ENCODE results near the gene PCBD1.

Gene PCBD1

DNA sequence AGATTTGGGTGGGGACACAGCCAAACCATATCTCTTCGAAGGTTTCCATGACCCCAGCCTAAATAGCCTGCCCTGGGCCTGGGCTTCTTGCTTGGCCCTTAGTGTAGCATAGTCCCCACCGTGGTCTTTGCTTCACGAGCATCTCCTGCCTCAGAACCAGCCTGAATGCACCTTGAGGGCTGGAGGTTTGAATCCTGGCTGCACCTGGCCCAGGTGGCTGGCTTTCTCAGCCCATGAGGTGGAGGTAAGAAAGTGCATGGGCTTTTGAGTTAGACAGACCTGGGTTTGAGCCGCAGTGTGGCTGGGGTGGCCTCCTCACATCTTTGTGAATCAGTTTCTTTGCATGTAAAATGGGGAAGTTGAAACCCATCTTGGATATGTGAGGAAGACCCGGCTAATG lies 24.2 kb upstream of the PCBD1 start:
- H3K4me3 ChIP-seq (ENCODE audit: low read depth, low read length): no peak overlapping the region
- TF ChIP-seq, protein P1, sequence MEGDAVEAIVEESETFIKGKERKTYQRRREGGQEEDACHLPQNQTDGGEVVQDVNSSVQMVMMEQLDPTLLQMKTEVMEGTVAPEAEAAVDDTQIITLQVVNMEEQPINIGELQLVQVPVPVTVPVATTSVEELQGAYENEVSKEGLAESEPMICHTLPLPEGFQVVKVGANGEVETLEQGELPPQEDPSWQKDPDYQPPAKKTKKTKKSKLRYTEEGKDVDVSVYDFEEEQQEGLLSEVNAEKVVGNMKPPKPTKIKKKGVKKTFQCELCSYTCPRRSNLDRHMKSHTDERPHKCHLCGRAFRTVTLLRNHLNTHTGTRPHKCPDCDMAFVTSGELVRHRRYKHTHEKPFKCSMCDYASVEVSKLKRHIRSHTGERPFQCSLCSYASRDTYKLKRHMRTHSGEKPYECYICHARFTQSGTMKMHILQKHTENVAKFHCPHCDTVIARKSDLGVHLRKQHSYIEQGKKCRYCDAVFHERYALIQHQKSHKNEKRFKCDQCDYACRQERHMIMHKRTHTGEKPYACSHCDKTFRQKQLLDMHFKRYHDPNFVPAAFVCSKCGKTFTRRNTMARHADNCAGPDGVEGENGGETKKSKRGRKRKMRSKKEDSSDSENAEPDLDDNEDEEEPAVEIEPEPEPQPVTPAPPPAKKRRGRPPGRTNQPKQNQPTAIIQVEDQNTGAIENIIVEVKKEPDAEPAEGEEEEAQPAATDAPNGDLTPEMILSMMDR (IDR thresholded peaks at IDR 0.05; ENCODE audit: borderline replicate concordance, insufficient read depth, low read depth, low read length): no peak

DNA sequence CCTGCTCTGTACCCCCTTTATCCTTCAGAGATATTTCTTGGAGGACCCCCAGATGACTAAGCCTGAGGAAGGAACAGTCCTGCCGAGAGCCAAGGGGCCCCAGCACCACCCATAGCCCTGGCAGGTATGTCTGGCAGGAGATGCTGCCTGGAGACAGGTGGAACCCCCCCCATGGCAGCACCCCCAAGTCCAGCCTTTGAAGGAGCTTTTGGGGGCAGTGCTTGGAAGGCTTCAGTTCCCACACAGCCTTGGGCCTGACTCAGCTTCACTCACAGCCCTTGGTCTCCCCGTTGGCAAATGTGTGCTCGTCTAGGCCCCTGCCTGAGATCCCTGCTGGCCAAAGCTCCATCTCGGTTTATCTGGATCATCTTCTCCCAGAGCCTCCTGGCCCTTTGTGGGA lies 23.0 kb upstream of the PCBD1 start:
- TF ChIP-seq, protein P1 (IDR thresholded peaks at IDR 0.05; ENCODE audit: borderline replicate concordance, insufficient read depth, low read depth, low read length): no peak
- H3K4me3 ChIP-seq (ENCODE audit: low read depth, low read length): no peak overlapping the region

DNA sequence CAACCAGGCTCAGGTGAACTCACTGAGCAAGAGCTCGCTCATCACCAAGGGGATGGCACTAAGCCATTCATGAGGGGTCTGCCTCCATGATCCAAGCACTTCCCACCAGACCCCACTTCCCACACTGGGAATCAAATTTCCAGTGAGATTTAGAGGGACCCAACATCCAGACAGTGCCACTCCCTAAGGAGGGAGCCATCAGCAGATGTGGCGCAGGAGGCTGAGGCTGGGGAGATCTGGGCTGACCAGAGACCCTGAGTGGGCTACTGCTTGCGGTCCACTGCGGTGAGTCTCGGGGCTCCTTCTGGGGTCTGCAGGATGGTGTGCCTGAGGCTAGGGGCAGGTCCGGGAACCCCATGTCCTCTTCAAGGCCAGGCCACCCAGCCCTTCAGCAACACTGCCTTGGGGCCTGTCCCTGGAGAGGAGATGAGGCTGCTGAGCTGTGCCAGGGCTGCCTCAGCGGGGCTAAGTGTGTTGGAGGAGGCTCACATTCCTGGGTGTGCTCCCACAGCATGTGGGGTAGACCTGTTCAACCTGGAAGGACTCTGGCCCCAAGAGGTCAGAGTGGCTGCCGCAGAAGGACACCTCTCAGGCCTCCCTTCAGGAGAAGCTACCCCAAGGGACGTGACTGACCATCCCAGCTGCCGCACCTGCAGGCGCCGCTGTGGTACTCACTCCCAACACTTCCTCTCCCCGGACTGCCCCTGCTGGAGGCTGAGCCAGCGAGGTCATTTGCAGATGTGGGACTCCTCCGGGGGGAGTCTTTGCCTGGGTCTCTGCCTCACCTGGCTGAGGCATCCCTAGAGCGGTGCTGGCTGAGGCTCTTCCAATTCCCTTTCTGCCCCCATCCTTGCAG lies 22.3 kb upstream of the PCBD1 start:
- H3K4me3 ChIP-seq (ENCODE audit: low read depth, low read length): no peak overlapping the region
- TF ChIP-seq, protein P1 (IDR thresholded peaks at IDR 0.05; ENCODE audit: borderline replicate concordance, insufficient read depth, low read depth, low read length): no peak

DNA sequence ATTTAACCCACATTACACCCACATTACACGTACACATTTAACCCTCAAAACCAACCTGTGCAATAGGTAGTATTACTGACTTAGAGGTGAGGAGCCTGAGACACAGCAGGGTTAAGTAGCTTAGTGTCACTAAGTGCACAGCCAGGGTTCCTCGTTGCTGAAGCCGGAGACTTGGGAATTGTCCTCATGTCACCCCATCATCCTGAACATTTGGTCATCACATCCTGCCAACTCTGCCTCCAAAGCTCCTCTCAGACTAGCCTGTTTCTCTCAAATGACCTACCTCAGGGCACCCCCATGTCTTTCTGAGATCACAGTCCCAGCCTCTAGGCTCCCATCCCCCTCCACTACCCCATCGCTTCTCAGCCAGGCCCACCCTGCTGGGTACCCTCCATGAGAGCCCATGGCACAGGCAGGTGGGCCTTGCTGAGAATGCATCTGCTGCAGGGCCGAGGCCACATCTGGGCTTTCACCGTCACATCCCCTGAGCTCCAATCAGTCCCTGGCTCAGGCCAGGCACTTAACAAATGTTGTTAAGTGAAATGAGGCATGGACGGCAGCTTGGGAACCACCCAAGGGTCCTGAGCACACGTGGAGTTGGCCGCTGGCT lies 21.1 kb upstream of the PCBD1 start:
- TF ChIP-seq, protein P1 (IDR thresholded peaks at IDR 0.05; ENCODE audit: borderline replicate concordance, insufficient read depth, low read depth, low read length): no peak

DNA sequence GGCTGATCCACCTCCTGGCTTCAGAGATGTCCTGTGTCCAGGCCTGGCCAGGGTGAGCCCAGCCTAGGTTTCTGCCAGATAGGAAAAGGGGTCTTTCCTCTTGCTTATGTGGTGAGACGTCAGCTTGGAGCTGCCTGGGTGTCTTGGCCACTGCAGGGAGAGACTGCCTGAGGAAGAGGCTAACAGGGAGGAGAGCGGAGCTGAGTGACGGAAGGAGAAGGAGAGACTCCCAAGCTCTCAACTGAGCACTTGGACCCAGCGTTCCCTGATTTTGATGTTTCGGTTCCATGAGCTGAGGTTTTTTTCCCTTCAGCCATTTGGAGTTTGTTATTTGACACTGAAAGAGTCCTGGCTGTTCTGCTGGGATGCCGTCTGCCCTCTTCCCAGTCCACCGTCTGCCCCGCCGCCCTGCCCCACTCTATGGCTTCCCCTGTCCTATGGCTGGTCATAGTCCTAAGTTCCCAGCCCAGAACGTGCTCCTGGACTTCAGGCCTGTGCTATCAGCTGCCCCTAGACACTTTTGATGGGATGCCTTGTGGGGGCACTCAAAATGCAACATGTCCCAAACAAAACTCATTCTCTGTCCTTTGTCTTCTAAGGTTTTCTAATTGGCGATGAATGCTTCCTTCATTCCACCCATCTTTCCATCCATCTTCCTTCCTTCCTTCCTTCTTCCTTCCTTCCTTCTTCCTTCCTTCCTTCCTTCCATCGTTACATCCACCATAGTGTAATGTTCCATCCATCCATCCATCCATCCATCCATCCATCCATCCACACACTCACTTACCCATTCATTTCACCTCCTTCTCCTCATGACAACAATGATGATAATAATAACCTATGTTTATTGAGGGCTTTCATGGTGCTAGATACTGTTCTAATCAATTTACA lies 20.3 kb upstream of the PCBD1 start:
- TF ChIP-seq, protein P1 (IDR thresholded peaks at IDR 0.05; ENCODE audit: borderline replicate concordance, insufficient read depth, low read depth, low read length): no peak
- no peak overlapping the region for H3K4me3 ChIP-seq (ENCODE audit: low read depth, low read length)

More for the DNA sequence above, 21.1 kb upstream of the PCBD1 start:
- H3K4me3 ChIP-seq (ENCODE audit: low read depth, low read length): no peak overlapping the region

DNA sequence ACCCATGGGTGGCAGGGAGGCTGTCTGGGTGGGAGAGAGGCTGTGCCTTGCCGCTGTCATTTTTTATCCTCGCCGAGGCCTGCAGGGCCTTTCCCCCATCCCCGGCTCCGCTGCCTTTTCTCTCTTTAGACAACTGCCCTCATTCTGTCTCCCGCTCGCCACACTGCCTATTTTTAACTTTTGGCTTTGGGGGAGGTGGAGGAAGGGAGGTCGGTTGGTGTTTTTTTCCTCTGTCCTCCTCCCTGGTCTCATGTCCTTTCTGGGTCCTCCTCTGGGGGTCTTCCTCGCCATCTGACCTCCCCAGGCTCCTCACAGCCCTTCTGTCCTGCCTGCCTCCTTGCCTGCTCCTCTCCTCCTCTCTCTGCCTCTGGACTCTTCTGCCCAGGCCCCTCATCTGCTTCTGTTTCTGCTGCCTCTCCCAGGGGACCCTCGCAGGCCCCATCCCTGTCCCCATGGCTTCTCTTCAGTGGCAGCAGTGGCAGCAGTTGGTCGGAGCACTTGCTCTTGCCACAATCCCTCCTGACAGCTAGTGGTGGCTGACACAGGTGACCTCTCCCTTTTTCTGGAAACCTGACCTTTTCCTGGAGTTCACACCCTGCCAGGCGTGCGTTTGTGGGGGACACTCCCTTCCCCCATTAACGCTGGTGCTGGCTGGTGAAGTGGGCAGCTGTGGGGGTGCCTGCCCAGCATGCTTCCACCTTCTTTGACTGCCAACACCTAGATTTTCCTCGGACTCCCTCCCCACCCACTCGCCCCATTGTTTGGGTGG lies 19.5 kb upstream of the PCBD1 start:
- TF ChIP-seq, protein P1 (IDR thresholded peaks at IDR 0.05; ENCODE audit: borderline replicate concordance, insufficient read depth, low read depth, low read length): no peak
- H3K4me3 ChIP-seq (ENCODE audit: low read depth, low read length): no peak overlapping the region

Measured in GM12875 (cell line).